COR-L47 (cell line): Measurements from ENCODE around the gene HIVEP3.

ENCODE experiments used
- DNase-seq: peaks from one replicate; lab custom pipeline; 2025; lab: John Stamatoyannopoulos, UW

Gene HIVEP3

DNA sequence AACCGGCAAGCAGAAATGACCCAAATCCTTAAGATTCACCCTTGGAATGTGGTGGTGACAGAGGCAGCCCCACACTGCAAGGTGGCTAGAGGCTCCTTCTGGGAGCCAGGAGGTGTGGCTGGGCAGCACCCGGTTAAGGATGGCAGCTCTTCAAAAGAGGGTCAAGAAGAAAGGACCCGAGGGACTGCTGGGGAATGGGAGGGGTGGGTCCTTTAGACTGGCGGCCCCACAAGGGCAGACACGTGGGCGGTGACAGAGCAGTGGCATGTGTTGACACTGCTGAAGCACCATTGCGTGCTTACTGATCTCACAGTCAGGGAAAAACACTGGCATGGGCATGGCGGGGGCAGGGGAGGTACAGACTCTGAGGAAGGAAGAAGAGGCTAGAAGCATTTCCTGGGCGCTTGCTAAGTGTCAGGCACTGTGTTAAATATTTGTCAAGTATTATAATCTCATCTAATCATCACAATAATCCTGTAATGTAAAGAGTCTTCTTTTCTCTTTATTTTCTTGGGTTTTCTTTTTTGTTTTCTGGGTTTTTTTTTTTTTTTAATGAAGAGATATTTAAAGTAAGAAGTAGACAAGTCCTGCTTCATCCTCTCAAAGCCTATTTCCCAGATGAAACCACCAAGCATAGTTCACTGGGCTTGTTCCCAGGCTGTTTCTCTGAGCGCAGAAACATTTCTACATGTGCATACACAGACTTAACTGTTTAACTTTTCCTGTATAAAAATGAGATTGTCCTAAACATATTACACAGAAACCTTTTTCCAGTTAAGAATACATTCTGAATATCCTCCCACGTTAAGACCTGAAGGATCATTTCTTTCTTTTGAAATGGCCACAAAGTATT lies 268.5 kb downstream of the HIVEP3 start:
- DNase-seq: no peak

DNA sequence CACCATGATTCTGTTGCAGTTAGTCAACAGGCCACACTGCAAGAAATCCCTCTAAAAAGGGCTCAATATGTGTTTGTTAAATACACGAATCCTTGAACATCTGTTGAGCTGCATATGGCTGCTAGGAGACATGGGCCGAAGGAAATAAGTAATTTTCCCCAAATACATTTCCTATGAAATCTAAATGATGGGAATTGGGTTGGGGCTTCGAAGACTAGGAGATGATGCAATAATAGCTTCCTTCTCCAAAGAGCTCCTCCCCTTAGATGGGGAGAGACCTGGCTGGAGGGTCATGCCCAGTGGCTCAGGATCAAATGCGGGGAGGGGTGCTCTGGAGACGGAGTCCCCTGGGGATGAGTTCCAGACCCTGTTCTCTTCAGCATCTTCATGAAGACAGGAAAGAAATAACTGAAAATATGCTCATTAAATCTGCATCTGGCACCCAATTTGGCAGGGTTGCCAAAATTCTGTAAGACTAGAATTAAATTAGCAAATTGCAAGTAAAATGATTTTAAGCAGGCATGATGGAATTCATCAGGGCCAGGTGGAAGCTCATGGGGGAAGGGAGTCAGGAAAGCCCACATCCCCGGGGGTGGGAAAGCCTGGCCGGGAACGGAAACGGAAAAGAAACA lies 269.2 kb downstream of the HIVEP3 start:
- no peak for DNase-seq

DNA sequence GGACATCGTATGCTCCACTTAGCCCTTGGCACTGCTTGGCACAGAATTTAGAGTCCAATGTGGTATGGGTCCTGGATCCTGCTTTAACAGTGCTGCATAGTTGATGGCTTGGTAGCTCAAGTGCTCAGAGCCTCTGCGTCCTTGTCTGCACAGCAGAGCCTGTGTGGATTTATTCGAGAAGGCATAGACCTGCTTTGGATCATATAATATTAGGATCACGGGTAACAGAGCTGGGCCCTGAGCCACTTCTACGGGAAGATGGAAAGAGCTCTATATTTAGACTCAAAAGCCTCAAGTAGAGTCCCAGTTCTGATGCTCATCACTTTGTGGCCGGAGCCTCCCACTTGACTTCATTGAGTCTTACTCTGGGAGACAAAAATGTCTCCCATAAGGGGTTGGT lies 269.9 kb downstream of the HIVEP3 start:
- no peak for DNase-seq

DNA sequence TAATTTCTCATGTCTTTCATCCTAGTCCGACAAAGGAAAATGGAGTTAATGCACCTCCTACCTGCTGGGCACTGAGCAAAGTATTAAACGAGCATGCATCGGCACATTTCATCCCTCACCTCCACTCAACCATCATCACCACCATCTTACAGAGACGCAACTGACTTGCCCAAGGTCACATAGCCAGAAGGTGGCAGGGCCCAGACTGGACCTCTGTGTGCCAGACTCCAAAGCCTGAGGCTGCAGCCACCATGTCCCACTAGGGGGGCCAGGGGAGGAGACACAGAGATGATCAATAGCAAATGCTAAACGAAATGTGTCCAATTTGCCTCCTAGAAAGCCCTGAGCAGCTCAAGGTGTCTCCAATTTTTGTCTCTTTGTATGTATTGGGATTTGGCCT lies 270.5 kb downstream of the HIVEP3 start:
- DNase-seq: no peak

DNA sequence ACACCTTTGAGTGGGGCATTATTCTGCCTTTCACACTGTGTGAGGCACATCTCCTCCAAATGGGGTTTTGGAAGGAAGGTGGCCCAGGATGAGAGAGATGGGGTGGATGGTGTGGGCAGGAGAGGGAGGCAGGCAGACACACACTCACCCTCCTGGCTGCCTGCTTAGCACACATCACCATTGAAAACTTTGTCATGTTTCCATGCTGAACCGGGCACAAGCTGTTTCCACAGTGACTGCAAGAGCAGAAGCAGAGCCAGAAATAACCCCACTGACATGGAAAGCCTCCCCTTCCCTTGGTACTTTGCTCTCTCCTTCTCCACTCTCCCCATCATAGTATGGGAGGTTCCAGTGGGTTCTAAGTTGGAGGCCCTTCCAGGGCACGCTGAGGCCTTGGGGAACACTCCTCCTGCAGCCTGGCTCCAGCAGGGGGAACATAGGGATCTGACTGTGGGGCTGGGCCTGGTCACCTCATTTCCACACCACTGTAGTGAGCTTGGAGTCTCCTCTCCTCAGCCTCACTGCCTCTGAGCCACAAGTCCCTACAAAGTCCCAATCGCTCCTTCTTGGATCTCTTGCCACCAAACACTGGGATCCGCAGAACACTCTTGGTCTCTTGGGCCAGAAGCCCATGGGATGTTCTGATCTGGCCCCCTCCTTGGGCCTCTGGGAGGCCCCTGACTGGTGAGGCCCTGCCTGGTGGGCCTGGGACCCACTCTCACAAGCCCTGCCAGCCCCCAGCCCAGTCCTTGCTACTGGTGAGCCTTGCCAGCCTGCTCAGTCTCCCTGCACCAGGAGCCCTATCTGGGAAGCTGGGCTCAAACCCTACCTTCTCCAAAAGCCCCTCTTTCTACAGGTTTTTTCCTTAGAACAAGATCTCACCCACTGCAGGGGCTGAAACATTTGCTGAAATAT lies 271.2 kb downstream of the HIVEP3 start:
- no peak for DNase-seq

DNA sequence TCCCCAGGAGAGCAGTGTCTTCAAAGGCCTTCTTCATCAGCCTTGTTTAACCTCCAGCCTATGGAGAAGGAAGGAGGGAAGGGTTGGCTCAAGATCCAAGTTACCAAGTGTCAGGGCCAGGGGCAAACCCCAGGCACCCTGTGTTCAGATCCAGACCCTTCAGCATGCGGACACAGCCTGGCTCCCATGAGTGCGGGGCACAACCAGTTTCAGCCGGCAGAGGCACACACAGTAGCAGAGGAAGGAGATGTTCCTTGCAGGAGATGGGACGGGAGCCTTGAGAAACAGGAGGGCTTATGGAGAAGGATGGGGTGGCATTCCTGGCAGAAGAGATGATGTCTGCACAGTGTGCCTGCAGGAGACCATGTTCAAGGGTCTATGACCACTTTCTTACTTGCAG lies 272.5 kb downstream of the HIVEP3 start:
- DNase-seq: no peak

DNA sequence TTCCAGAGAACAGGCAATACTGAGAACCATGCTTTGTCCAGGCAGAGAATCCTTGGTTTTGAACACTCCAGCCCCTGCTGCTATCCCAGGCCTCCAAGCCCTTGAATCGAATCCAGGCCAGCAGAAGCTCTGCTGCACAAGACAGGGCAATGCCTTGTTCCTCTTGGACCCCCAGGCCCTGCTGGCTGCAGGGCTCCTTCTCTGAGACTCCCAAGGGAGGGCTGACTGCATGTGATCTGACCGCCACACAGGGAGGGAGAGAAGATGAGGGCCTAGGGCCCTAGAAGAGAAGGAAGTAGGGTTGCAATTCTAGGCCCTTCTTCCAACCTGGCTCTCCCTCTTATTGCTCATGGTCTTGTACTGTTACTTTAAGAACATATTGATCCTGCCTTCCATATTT lies 273.7 kb downstream of the HIVEP3 start:
- DNase-seq: no peak

DNA sequence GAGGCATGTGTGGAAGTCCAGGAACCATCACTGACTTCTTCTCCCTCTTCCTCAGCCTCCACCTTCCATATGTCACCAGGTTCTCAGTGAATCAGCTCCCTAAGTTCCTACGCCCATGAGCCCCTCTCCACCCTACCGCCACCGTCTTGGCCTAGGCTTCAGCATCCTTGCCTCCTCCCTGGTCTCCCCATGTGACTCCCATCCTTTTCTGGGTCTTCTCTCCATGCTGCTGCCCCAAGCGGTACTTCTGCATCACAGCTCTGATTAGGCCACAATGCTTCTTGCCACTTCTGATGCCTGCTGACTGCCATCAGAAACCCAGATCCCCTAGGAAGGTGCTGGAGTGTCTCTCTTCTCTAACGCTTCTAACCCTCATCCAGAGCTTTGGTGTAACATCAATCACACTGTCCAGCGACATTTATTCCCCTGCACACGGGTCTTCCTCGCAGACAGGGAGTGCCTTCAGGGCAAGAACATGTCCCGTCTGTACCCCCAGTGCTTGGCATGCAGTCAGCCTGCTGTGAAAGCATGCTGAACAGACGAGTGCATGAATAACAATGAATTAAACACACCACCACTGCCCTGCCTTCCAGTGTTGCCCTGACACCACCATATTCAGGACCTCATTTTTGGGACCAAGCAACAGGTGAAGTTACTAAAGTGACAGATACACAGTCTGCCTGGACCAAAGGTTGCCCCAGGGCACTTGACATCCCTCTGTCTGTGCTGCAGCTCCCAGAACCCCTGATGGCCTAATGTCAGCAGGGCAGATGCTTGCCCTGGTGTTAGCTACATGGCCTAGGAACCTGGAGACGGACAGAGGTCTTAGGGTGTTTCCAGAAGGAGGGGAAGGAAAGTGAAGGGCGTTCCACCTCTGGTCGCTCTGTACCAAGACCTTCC lies 275.6 kb downstream of the HIVEP3 start:
- DNase-seq: no peak

DNA sequence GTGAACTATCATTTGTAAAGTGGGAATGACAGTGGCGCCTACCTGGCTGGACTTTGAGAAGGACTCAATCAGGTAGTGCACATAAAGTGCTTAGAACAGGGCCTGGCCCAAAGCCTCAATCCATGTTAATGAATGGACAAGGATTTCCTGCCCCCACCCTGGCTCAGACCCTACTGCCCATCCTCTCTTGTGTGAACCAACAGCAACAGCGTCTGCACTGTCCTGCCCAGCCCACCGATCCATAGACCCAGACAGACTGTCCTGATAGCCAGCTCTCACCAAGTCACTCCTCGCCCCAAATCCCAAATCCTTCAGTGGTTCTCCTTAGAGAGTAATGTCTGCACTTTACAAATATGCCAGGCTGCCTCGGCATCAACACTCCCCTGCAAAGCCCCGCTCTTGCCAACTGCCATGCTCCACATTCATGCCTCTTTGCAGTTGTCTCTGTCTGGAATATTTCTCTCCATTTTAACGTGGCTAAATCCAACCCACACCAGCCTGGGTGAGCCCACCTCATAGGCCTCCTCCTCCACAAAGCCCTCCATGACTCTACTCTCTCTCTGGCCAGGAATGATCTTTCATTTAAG lies 276.7 kb downstream of the HIVEP3 start:
- DNase-seq: no peak

DNA sequence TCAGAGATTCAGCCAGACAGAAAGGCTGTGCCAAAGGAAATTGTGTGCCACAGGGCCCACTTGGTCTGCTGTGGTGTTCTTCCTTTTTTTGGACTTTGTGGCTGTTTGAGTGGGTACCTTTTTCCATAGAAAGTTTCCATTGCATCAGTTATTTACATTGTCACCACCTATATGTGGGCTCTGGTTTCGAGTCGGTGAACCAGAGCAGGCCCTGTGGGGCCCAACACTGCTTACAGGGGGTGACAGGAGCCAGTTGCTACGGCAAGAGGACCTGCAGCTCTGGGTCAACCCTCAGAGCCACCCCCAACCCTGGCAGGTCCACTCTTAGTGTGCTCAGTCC lies 277.3 kb downstream of the HIVEP3 start:
- no peak for DNase-seq

DNA sequence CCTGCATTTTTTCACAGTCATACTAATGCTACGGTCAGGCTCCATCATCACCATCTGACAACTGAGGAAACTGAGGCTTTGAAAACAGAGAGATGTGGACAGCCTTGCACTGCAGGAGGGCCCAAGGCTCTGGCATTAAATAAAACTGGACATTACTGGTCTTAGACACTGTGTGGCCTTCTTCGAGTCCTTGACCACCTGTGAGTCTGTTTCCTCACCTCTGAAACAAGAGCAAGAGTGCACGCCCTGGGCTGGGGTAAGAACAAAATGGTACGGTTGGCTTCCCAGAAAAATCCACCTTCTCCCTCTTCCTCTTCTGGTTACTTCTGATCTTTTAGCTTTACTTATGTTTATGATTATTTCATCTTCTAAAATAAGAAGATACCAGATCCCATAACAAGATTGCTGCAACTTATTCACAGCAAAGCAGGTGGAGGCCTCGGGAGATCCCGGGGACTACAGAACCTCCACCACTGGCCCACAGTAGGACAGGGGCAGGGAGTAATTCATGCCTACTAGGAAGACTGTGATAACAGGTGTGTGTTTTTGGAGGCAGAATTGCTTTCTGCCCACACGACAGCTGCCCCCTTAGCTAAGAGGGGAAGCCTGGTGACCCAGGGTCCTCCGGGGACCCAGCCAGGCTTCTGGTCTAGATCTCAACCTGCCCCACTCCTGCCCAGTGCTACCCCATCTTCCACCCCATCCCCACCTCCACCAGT lies 277.8 kb downstream of the HIVEP3 start:
- no peak for DNase-seq

DNA sequence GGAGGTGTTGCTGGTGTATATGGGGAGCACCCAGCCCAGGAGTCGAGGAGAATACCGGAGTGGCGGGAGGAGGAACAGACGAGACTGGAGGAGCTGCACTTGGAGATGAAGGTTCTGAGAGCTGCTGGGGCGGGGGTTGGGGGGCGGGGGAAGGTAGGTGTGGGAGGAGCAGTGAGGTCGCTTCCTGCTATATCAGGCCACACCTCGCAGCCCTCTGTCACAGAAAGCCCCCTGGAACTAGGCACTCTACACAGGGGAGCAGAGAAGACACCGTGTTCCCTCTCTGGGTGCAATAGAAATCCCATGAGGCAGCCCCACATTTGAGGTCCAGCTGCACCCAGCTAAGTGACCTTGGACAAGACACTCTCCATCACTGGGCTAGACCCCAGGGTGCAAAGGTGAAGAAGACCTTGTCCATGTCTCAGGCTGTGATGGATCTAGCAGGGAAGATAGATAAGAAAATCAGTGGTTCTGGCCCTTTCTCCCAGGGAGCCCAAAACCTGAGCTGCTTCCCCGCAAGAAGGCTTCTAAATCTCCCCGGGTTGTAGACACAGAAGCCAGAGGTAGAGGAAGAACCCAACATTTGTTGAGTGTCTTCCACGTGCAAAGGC lies 278.5 kb downstream of the HIVEP3 start:
- no peak for DNase-seq

DNA sequence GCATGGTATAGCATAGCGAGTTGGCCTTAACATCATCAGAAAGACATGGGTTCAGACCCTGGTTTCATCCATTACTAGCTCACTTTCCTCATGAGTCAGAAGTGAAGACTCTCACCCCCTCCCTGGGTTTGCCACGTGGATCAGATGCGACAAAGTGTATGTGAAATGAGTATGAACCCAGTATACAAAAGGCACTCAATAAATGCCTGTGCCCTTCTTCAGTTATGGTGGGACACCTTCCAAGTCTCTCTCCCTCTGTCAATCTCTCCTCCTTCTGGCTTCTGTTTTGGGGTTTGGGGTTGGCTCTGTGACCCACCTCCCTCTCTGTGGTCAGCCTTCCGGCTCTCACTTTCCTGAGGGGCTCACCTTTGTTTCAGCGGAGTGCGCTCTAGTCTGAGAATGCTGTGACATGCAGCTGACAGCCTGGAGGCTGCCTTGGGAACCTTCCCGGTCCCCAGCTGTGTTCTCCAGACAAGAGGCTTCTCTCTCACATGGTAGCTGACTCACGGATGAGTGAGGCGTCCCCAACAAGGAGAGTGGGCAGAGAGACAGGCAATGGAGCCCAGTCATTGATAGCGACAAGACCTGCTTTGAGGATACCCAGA lies 279.3 kb downstream of the HIVEP3 start:
- DNase-seq: no peak

DNA sequence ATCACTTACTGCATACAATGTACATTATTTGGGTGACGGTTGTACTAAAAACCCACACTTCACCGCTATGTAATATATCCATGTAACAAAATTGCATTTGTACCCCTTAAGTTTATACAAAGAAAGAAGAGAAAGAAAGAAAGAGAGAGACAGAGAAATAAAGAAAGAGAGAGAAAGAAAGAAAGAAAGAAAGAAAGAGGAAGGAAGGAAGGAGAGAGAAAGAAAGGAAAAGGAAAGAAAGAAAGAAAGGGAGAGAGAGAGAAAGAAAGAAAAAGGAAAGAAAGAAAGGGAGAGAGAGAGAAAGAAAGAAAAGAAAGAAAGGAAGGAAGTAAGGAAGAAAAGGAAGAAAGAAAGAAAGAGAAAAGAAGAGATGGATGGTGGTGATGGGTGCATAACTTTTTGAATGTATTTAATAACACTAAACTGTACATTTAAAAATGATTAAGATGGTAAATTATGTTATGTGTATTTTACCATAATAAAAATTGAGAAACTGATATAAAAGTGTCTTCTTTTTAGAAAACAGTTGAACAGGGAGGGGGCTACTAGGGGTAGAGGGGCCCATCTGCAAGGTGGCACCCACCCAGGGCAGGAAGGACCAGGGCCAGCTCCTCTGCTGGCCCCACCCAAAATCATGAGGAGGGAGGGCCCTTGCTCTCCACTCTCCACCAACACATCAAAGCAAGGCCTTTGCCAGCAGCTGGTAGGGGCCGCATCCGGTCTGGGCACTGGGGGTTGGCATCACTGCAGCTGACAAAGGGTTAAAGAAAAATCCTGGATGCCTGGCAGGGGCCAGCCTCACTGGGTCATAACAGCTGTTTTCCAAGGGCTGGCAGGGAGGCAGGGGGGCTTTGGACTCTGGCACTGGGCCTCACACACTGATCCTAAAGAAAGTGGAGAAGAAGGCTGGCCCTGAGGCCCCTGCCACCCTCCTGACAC lies 280.4 kb downstream of the HIVEP3 start:
- DNase-seq: no peak

DNA sequence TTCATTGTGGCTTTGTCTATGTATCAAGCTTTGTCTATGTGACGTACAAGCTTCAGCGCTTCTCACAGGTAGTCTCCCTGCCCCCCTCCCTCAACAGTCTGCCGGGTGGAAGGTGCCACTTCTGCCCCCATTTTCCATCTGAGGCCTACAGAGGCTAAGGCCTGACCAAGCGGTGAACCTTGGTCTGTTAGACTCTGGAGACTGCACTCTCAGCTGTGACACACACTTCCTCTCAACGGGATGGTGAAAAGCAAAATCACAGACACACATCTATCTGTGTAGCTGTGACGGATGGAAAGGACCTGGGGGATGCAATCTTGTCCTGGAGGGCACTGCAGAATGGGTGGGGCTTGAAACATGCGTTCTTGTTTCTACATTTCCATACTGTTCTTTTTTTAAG lies 281.4 kb downstream of the HIVEP3 start:
- DNase-seq: no peak

DNA sequence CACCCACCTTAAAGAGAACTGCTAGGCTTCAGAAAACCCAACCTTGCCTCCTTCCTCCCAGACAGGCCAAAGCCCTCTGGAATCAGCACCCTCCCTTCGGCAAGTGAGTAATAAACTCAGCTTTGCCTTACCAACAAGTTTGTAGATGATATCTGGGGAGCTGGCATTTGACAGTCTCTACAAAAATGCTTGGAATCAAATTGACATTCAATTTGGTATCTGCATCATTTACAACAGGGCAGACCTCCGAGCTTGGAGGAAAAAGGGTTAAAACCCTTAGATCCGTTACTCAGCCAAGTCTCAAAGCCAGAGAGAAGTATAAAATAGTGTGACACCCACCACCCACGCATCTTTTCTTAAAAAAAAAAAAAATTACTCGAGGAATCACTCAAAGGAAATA lies 285.0 kb downstream of the HIVEP3 start:
- no peak for DNase-seq

DNA sequence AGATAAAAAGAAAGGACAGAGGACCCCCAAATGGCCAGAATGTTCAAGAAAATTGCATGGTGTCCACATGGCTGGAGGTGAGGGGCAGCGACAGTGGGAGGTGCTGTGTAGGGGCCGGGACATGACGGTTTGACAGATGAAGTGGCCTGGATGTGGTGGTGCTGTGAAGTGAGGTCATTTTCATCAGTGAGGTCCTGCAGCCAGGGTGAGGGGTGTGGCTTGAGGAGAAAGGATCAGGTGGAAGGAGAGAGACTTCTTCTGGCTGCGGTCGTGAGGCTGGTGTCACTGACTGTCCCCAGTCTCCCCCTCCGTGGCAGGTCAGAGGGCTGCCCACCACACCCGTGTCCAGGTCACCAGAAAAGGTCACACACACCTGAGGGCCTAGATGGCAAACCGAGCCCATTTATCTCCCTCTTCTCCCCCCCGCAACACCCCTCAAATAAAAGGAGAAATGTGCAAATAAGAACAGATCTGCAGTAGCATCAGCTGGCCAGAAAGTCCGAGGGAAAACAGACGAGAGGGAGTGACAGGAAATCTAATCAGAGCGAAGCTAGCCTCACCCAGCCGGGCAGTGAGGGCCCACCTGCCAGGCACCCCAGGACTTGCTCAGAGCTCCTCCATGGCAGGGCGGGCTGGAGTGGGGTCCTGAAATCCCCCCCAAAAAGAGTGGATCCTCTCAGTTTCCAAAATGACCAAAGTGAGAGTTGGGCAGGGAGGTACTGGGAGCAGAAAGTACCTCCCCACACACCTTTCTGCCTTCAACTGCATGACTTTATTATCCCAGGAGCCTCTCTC lies 285.7 kb downstream of the HIVEP3 start:
- no peak for DNase-seq

DNA sequence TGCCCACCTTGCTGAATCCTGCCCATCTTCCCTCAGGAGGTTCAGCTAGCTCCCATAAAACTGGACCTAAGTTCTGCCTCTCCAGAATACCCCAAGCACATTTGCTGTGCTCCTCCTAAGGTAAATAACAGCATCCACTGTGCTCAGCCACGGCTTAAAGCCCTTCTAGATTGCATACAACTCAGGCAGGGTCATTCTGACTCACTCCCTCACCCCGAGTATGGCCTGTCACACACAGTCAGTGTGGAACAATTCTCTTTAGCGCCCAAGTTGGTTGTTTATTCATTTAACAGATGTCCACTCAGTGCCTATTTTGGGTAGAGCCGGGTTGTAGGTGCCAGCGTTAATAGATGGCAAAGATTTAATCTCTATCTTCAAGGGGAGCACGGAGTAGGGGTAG lies 286.8 kb downstream of the HIVEP3 start:
- no peak for DNase-seq
